Measurements from ENCODE around the gene LETM1. TPM values are rescaled to one million over a fixed set of nuclear protein-coding genes. Genes with fewer than 3 reads are reported as not detected.

Gene LETM1
- polyA plus RNA-seq, 1 experiment, result 17.1 TPM

- CTCF ChIA-PET, result interaction anchor here (0.8 to 6.6 kb wide), 17 partner anchors 8 to 154 kb away, joined by 3 to 74 read pairs (median 8); partner anchors contain the start of gene LETM1
- Histone ChIP-seq H3K36me3 (ENCODE audit: control insufficient read depth, insufficient read depth, low read length) (peaks cover 12% of the 10 kb centered on the region), H3K4me3 (ENCODE audit: low read depth, low read length) (no peak overlapping the region), H3K27me3 (ENCODE audit: control insufficient read depth, insufficient read depth, low read length) (no peaks in the 10 kb centered on the region)
- POLR2A ChIA-PET, result no interaction called here
- no peak for TF ChIP-seq CTCF (IDR thresholded peaks at IDR 0.05; ENCODE audit: insufficient read depth, low read depth, low read length)
- DNase-seq (ENCODE audit: low read depth), result no peak
These were observed 44.7 kb upstream of the LETM1 start for GRCh38 chr4:1900624-1901023.

GRCh38 chr4:1900087-1900433, 44.1 kb upstream of the LETM1 start:
- DNase-seq (ENCODE audit: low read depth), result no peak
- TF ChIP-seq CTCF (IDR thresholded peaks at IDR 0.05; ENCODE audit: insufficient read depth, low read depth, low read length), result no peak
- ChIA-PET CTCF (interaction anchor here (0.6 to 6.6 kb wide), 29 partner anchors 9 to 159 kb away, joined by 3 to 74 read pairs (median 5); partner anchors contain the start of genes LETM1 and NSD2), POLR2A (no interaction called here)
- Histone ChIP-seq H3K4me3 (ENCODE audit: low read depth, low read length) (no peak overlapping the region), H3K36me3 (ENCODE audit: control insufficient read depth, insufficient read depth, low read length) (peaks cover 12% of the 10 kb centered on the region), H3K27me3 (ENCODE audit: control insufficient read depth, insufficient read depth, low read length) (no peaks in the 10 kb centered on the region)

DNA sequence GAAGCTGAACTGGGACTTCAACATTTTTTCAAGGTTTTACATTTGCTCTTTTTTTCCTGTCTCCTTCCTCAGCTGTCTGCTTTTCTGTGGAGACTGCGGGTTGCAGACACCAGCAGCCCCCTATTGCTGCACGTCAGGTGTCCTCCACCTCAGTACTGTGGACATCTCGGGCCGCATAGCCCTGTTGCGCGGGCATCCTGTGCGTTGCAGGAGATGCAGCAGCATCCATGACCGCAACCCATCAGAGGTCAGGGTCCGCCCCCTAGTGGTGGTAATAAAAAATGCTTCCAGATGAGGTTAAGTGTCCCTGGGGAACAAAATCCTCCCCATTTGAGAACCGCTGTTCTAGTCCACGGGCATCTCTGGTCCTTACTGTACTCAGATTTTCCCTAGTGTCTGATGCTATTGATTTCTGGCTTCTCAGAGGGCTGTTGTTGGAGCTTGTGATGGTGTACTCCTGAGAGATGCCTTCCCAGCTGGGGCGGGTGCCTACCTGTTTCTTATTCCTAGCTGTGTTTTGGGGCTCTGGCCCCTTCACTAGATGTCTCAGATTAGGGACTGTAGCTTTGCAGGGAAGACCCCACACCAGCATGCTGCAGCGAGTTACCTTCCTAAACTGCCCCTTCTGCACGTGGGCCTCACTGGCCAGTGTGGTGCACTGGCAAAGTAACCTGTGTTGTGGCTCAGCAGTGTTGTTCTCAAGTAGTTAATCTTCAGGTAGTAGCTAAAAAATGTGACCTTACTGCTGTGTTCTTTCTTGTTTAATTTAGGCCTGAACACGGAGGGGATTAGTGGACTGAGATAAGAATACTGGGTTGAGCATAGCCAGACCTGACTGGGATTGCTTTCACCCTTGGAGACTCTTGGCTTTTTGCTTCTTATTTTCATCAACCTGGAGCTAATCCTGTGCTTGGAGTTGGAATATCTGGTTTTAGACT, 43.5 kb upstream of the LETM1 start:
- Histone ChIP-seq H3K36me3 (ENCODE audit: control insufficient read depth, insufficient read depth, low read length) (peaks cover 12% of the 10 kb centered on the region), H3K4me3 (ENCODE audit: low read depth, low read length) (no peak overlapping the region), H3K27me3 (ENCODE audit: control insufficient read depth, insufficient read depth, low read length) (no peaks in the 10 kb centered on the region)
- no peak for DNase-seq (ENCODE audit: low read depth)
- CTCF ChIA-PET, result interaction anchor here (0.6 to 6.6 kb wide), 46 partner anchors 9 to 169 kb away, joined by 3 to 74 read pairs (median 4); partner anchors contain the start of genes LETM1 and NSD2
- TF ChIP-seq CTCF (IDR thresholded peaks at IDR 0.05; ENCODE audit: insufficient read depth, low read depth, low read length), result peak; percentile 83
- POLR2A ChIA-PET, result no interaction called here

DNA sequence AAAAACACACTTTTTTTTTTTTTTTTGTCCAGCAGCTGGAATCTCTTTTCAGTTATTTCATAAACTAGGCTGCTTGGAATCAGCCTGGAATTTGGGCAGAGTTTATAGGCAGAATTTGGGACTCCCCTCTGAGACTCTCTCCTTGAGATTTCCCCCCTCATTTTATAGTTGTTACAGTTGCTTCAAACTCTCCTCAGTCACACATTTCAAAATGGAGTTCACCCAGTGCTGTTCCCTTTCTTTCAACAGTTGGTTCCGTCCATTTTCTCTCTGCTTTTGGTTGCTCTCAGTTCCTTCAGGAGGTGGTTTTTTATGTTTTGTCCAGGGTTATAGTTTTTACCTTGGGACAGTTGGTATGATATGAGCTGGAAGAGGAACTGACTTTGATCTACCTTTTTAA, 42.7 kb upstream of the LETM1 start:
- TF ChIP-seq CTCF (IDR thresholded peaks at IDR 0.05; ENCODE audit: insufficient read depth, low read depth, low read length), result no peak
- no peak for DNase-seq (ENCODE audit: low read depth)
- peaks cover 12% of the 10 kb centered on the region for H3K36me3 ChIP-seq (ENCODE audit: control insufficient read depth, insufficient read depth, low read length)
- ChIA-PET POLR2A (no interaction called here), CTCF (interaction anchor here (0.6 to 6.6 kb wide), 35 partner anchors 10 to 168 kb away, joined by 3 to 74 read pairs (median 5); partner anchors contain the start of genes LETM1 and NSD2)
- H3K27me3 ChIP-seq (ENCODE audit: control insufficient read depth, insufficient read depth, low read length), result no peaks in the 10 kb centered on the region
- H3K4me3 ChIP-seq (ENCODE audit: low read depth, low read length), result no peak overlapping the region

DNA sequence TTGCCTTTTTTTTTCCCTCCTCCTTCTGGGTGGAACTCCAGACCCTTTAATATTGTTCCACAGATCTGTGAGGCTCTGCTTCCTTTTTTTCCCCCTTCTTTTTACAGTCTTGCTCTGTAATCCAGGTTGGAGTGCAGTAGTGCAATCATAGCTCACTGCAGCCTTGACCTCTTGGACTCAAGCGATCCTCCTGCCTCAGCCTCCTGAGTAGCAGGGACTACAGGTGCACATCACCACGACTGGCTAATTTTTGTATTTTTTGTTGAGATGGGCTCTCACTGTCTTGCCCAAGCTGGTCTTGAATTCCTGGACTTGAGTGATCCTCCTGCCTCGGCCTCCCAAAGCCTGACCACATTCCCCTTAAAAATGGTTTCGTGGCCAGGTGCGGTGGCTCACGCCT, 42.1 kb upstream of the LETM1 start:
- H3K4me3 ChIP-seq (ENCODE audit: low read depth, low read length), result no peak overlapping the region
- TF ChIP-seq CTCF (IDR thresholded peaks at IDR 0.05; ENCODE audit: insufficient read depth, low read depth, low read length), result no peak
- peaks cover 12% of the 10 kb centered on the region for H3K36me3 ChIP-seq (ENCODE audit: control insufficient read depth, insufficient read depth, low read length)
- ChIA-PET CTCF (interaction anchor here (0.7 to 6.6 kb wide), 16 partner anchors 11 to 152 kb away, joined by 3 to 74 read pairs (median 6); partner anchors contain the start of gene LETM1), POLR2A (no interaction called here)
- H3K27me3 ChIP-seq (ENCODE audit: control insufficient read depth, insufficient read depth, low read length), result no peaks in the 10 kb centered on the region
- no peak for DNase-seq (ENCODE audit: low read depth)
